Ishikawa (cell line): ENCODE results near the gene RBM10.

ENCODE experiments used
- CEBPB ChIP-seq: IDR thresholded peaks from 2 replicates; pipeline ENCODE4 v1.6.1; 2012
- CREB1 ChIP-seq: IDR thresholded peaks from 2 replicates; pipeline ENCODE4 v1.6.1; 2012; ENCODE audit warnings: low read depth
- EGR1 ChIP-seq: IDR thresholded peaks from 2 replicates; pipeline ENCODE4 v1.6.1; 2012
- EP300 ChIP-seq: IDR thresholded peaks from 2 replicates; pipeline ENCODE4 v1.6.1; 2012; ENCODE audit warnings: borderline replicate concordance
- FOXM1 ChIP-seq: IDR thresholded peaks from 2 replicates; pipeline ENCODE4 v1.6.1; 2012; ENCODE audit warnings: low read depth, borderline replicate concordance
- MAX ChIP-seq: IDR thresholded peaks from 2 replicates; pipeline ENCODE4 v1.6.1; 2012
- NFIC ChIP-seq: IDR thresholded peaks from 2 replicates; pipeline ENCODE4 v1.6.1; 2012
- REST ChIP-seq: IDR thresholded peaks from 2 replicates; pipeline ENCODE4 v1.6.1; 2012; ENCODE audit warnings: low read depth, mild to moderate bottlenecking
- TAF1 ChIP-seq: IDR thresholded peaks from 2 replicates; pipeline ENCODE4 v1.6.1; 2012; ENCODE audit warnings: low read depth, mild to moderate bottlenecking
- TCF12 ChIP-seq: IDR thresholded peaks from 2 replicates; pipeline ENCODE4 v1.6.1; 2012; ENCODE audit warnings: low read depth
- TEAD4 ChIP-seq: IDR thresholded peaks from 2 replicates; pipeline ENCODE4 v1.6.1; 2012
- USF1 ChIP-seq: IDR thresholded peaks from 2 replicates; pipeline ENCODE4 v1.6.1; 2012
- YY1 ChIP-seq: IDR thresholded peaks from 2 replicates; pipeline ENCODE4 v1.6.1; 2012; ENCODE audit warnings: low read depth
- ZBTB7A ChIP-seq: IDR thresholded peaks from 2 replicates; pipeline ENCODE4 v1.6.1; 2012; ENCODE audit warnings: low read depth

GRCh38 chrX:47193475-47194193 lies 48.6 kb downstream of the RBM10 start, which contains the start of gene UBA1:
- TF ChIP-seq NFIC, result no peak
- peak; percentile 62 for TF ChIP-seq TEAD4
- peak; percentile 44 for TF ChIP-seq TAF1
- peak; percentile 89 for TF ChIP-seq YY1
- no peak for TF ChIP-seq EP300
- TF ChIP-seq MAX, result no peak
- no peak for TF ChIP-seq FOXM1
- TF ChIP-seq EGR1, result no peak
- TF ChIP-seq REST, result no peak
- no peak for TF ChIP-seq USF1
- no peak for TF ChIP-seq TCF12
- no peak for TF ChIP-seq CEBPB
- no peak for TF ChIP-seq CREB1
- no peak for TF ChIP-seq ZBTB7A
